ENCODE results near the gene DAB1.

The DAB1 gene

DNA sequence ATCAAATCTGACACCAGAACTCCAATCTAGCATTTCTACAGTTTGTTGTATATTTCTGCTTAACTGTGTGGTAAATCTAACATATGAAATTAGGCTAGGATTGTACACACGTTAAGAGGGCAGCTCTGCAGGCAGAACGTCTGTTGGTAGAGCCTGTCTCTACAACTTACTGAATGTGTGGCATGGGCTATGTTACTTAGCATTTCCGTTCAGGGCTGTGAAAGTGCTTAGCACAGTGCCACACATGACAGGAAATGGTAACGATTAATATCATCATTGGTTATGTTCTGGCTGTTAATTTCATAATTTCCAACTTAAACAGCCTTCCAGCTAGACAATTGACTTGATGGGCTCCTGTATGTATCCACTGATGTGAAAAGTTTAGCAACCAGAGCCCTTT, 448.4 kb downstream of the DAB1 start:
- no peak for DNase-seq (ENCODE audit: low read depth)

DNA sequence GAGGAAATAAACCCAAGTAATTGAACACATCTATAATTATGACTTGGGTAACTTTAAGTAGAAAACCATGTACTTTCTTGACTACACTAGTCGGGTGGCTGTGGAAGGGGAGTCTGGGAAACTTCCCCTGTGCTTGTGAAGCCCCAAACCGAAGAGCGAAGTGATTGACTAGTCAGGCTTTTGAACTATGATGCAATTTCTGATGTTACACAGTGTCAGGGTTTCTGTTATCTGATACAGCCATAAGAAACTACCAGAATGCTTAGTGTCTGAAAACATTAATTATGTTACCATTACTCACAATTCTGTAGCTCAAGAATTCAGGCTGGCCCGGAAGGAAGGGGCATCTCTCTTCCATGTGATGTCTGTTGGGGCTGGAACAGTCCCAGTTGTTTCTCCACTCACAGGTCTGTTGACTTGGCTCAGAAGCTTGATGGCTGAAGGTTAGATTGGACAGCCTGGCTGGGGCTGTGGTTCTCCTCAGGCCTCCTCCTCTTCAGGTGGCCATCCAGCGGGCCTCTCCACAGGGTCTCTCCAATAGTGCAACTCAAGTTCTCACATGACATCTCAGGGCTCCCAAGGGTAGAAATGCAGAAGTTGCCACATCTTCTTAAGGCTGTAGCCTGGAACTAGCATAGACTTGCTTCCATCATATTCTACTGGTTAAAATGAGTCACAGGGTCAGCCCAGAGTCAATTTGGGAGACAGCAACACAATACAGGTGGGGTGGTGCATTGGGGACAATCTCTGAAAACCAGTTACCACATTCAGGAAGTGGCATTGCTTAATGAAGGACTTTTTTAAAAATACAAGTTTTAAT, 449.7 kb downstream of the DAB1 start:
- no peak for DNase-seq (ENCODE audit: low read depth)

DNA sequence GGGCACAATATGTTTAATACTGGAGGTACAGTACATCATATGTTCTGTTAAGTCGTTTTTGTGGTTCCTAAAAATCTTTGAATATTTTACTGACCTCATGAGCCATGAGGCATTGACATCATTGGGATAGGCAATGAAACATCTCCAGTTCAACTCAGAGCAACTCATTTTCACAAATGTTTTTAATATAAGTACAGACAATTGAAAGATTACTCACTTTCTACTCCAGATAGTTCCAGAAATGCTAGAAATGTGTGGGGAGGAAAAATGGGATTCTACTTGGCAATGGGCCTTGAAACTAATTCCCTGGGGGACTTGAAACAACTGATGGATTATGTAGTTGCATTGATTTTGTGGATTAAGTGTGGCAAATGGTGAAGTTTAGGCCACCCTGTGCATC, 450.9 kb downstream of the DAB1 start:
- no peak for DNase-seq (ENCODE audit: low read depth)

DNA sequence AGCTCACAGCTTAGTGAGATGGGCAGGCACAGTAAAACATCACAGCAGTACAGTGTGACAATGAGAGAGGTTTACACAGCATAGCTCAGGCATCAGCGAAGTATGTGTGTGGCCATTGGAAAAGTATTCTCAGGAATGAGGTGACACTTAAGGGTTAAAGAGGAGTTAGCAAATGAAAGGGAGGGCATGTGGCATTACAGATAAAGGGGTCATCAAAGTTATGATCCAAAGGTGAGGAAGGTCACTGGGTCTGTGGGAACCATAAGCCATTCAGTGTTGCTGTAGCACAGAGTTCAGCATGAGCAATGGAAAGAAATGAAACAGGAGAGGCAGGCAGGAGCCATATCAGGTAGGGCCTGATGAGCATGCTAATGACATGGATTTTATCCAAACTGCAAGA, 453.6 kb downstream of the DAB1 start:
- DNase-seq (ENCODE audit: low read depth): no peak

DNA sequence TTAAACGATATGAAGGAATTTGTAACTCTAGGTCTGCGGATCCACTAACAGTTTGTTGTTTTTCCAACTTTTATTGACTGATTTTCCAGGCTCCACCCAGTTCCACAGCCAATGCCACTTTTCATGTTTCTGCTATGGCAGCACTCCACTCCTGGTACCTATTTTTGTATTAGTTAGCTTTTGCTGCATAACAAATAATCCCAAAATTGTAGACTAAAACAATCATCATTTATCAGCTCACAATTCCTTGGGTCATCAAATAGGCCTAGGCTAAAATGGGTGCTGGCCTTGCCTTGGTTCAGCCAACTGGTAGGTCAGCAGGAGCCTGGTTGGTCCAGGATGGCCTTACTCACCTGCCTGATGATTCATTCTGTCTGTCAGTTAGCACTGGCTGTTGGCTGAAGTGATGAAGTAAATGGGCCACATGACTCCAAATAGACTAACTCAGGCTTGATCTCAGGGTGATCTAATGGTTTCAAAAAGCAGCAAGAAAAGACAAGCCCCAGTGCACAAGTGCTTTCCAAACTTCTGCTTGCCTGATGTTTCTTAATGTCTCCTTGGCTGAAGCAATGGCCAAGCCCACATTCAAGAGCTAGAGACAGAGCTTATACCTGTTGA, 454.9 kb downstream of the DAB1 start:
- no peak for DNase-seq (ENCODE audit: low read depth)

DNA sequence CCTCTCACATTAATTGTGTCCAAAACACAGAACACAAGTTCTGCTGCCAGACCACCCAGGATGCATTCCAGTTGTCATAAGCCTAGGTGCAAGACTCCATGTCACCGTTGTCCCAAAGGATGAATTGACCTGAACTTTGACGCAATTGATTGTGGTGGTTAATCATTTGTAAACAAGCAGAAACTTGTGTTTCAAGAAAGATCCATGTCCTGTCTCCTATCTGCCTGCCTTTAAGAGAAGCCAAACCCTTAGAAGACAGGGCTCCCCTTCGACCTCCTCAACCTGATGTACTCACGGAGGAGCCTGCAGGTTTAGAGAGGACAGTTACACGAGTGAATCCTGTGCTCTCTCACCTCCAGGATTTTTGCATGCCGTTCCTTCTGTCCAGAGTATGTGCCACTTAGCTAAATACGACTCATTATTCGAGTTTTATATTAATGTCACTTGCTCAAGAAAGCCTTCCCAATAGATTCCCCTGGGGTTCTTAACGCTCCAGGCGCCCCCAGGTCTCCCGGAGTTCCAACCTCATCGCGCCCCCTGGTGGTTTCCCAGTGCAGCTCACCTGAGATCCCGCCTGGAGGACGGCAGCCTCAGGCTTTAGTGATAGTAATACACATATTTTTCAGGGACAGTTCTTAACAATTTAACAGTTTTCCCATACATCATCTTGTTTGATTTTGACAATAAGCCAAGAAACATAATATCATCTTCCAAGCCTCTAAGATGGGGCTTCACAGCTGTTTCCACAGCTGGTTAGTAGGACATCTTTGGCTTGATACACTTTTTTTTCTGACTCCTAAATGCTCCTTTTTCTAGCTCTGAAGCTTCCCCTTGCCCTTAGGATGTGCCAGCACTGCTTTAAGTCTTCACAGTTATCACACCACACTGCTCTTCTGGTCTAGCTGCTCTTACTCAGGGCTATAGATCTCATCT, 455.7 kb downstream of the DAB1 start:
- DNase-seq (ENCODE audit: low read depth): no peak

DNA sequence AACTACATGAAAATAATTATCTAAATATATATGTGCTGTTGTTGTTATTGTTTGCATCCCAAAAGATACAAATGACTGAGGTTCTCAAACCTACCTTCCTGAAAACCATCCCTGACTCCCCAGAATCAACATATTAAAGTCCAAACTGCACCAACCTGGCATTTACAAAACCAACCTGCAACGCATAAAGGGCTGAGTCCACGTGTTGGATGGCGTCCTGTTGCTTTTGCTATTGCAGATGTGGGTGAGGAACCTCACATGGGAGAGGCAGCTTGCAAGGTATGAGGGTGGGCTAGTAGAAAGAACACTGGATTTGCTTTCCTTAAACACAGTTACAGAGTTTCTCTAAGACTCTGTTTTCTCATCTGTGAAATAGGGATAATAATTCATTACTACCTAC, 456.5 kb downstream of the DAB1 start:
- DNase-seq (ENCODE audit: low read depth): no peak

DNA sequence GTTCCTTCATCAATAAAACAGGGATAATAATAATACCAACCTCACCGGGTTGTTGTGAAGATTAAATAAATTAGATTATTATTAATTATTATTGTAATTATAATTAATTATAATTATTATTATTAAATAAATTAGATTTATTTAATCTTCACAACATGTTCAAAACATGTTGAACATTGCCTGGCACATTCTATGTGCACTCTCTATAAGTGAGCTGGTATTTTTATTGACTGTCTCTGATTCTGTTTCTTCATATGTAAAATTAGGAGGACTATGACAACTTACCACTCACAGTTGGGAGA, 457.2 kb downstream of the DAB1 start:
- no peak for DNase-seq (ENCODE audit: low read depth)

DNA sequence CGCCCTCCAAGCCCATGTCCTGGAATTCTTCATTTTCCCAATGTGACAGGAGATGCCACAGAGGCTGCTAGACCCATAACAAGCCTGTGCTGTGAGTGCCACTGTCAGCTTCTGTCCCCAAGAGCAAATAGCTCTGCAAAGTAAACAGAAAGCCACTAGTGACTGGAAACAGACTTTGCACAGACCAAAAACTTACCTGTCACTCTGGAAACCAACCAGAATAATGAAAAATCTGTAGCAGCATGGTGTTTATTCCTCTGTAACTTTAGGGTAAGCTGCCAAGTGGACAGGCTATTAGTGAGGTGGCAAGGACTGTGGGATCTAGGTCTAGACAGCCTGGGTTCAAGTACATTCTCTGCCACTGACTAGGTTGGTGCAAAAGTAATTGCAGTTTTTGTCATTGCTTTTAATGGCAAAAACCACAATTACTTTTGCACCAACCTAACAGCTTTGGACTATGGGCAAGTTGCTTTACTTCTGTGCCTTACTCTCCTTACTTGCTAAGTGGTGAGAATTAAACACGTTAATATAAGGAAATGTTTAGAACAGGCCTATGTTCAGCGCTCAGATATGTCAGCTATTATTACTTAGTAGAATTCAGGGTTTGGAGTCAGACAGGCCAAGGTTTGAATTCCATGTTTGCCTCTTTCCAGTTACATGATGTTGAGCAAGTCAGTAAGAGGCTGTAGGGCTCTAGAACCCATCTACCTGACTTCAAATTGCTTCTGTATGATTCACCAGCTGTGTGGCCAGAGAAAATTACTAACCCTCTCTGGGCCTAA, 457.8 kb downstream of the DAB1 start, which contains the start of gene C8B:
Gene C8B, minus strand, starts transcription at position 100 of the 782 bp plus-strand sequence. Its CDS starts 67 bp downstream, at position 33.
- DNase-seq (ENCODE audit: low read depth): no peak

DNA sequence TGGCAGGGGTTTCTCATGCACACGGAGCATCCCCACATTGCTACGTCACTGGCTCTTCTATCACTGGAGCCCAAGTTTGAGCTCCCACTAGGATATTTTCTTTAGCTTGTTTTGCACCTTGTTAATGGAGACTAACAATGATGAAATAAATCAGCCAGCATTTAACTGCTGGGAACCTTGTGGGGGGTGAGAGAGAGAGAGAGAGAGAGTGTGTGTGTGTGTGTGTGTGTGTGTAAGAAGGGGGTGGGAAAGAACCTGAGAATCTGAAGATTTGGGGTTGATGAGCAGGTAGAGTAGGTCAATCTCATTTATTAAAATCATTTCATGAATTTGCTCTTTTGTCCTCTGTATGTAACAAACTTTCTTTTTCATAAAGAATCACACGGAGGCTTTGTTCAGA, 458.7 kb downstream of the DAB1 start:
- DNase-seq (ENCODE audit: low read depth): no peak

DNA sequence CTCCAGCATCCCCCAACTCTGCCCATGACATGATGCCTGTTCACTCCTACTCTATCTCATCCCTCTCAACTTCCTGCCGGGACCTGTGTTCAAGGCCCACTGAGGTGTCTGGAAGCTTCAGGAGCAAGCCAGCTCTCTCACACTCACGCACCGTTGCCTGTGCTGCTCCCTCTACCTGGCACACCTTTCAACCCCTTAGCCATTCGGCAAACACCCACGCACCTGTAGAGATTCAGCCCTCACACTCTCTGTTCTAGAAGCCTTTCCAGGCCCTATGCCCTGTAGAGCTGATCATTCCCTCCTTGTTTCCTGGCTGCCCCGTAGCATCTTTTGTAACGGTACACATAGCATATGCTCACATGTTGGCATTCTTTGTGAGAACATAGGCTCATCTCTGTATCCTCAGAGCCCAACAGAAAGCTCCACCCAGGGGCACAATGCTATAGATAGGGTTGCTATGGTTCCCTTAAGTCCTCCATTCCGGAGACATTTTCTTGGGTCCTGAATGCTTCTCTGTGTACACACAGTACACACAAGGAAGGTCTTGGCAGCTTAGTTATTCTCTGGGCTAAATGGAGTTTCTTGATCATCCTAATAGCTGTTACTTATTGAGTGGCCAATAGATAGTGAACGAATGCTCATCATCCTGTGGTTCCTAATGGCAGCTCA, 459.4 kb downstream of the DAB1 start:
- no peak for DNase-seq (ENCODE audit: low read depth)

DNA sequence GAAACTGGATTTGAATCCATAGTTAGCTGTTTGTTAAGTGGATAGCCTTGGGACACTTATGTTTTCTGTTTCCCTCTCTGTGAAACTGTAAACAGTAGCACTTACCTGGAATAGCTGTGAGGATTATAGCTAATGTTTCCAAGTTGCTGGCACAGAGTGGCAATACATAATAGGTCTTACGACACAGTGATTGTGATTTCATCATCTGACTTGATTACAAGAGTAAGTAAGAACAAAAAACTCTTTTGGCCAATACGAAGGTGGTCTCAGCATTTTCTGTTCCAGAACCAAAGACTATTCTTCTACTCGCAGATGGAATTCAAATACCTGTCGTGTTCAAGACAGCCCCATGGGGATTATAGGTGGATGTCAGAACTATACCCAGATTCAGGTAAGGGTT, 460.2 kb downstream of the DAB1 start:
- no peak for DNase-seq (ENCODE audit: low read depth)

DNA sequence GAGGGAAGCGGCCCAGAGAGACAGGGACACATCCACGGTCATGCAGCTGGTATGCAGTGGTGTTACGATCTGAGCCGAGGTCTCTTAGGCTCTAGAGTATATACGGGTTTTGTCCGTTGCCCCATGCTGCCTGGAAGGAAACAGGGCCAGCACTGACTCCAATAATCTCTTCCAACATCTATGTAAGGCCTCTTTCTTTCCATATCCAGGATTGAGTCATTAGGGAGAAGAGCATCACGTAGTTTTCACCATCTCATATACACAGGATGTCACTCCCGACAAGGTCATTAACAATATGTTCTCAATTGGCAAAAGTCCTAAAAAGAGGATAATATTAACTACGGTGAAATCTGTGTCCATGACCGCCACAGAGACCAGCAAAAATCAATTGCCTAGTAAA, 462.4 kb downstream of the DAB1 start:
- no peak for DNase-seq (ENCODE audit: low read depth)

DNA sequence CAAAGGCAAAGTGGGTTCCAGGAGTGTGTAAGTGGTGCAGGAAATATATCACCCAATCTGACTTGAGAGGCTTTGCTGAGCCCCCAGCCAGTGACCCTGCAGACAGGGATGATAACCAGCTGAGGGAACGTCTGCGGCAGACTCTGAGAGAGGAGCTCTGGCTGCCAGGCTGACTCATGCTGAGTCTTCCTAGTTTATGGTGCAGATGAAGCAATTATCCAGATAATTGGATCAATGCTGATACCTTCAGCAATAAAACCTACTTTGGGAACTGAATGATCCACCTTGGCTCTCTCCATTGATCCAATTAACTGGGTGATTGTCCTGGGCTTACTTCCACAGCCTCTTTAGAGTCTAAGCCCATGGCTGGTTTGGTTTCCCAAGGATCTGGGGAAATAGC, 465.3 kb downstream of the DAB1 start:
- DNase-seq (ENCODE audit: low read depth): peak; percentile 8

DNA sequence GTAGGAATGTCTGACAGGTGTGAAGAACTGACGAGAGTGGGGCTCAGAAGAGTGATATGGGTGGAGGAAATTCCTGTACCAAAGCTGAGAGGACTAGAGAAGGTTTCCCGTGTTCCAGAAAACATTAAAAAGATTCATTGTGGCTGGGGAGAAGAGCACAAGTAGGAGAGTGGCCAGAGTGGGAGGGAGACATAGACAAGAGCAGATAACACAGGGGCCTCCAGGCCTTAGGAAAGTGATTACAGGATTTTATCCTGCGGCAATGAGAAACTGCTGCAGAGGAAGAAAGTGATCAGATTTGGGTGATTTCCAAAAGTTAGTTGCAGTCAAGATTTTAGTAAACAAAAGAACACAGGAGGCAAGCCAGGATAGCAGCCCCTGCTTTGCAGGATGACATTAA, 465.9 kb downstream of the DAB1 start:
- DNase-seq (ENCODE audit: low read depth): no peak

DNA sequence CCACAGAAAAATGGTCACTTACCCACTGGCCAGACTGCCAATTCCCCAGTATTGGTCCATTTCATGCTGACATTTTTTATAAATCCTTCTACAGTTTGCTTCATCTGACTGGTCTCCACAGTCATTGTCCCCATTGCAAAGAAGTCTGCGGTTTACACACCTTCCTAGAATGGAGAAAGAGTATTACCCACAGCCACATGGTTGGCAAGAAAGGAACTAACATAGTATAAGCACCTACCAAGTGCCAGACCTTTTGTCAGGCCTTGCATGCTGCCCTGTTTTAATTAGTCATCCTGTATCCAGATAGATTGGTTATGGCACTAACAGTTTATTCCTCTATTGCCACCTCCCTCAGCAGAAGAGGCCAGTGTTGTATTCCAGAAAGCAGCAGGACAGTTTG, 469.2 kb downstream of the DAB1 start:
- DNase-seq (ENCODE audit: low read depth): no peak

DNA sequence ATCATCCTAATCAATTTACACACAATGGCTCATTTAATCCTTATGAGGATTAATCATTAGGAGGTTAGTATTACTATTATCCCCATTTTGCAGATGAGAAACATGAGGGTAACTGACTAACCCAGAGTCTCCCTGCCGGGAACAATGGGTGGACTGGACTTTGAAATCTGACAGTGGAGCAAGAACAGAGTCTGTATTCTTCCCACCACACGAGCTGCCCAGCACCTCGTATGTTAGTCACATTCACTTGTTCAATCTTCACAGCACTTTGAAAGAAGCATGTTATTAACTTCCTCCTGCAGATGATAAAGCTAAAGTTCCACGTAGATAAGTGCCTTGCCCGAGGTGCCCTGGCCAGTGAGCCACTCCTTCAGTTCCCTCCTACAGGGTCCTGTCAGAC, 470.5 kb downstream of the DAB1 start:
- DNase-seq (ENCODE audit: low read depth): no peak

DNA sequence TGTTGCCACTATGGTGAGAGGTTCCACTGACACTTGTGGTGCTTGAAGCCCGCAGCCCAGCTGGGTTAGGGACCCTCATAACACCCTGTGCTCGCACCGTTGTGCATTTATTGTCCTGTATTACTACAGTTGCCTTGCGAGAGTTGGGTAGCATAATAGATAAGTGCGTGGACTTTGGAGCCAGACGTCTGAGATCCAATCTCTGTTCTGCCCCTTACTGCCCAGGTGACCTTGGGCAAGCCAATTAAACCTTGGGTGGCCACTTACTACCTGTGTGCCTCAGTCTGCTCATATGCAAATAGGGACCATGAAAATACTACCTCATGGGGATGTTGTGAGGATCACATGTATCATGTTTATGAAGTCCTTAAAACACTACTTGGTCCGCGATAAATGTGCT, 471.4 kb downstream of the DAB1 start:
- no peak for DNase-seq (ENCODE audit: low read depth)

DNA sequence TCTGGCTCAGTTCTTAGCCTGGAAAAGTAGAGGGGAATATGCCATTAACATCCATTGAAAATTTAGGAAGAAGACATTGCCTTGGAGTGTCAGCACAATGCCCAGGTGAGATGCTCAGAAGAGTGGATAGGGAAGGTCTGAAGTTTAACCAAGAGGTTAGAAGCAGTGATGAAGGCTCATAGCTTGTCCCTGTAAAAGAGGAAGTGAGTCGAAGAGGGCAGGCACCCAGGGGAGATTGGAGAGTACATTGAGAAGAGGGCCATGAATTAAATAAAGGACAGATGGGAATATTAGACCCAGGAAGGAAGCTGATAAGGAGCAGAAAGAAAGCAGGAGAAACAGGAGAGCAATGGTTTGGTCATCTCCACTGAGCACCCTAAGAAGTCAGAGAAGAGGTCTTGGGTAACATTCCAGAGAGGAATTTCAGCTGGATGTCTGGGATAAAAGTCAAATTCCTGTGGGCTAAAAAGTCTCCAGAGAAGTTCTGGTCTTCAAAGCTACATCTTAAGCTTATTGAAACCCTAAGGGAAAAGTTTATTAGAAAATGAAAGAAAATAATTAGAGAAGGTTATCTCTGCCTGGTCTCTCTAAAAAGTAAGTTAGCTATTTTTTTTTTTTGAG, 475.3 kb downstream of the DAB1 start:
- DNase-seq (ENCODE audit: low read depth): no peak

Measured in non-pigmented ciliary epithelial cell (primary cell).